Measurements from ENCODE around the gene ZNF865. TPM values are rescaled to one million over a fixed set of nuclear protein-coding genes. Genes with fewer than 3 reads are reported as not detected.
A peak's percentile ranks its signal among the peaks of the same experiment; 100 is the strongest.

Gene ZNF865
- total RNA-seq, 1 experiment from 2014 or later: 1.4 TPM

- Histone ChIP-seq H3K4me3 (peak overlapping the region; percentile 63; the same call in 1 of the 2 replicates), H3K4me1 (replicated peaks) (peaks cover 44% of the 10 kb centered on the region), H3K27me3 (replicated peaks) (no peaks in the 10 kb centered on the region), H3K36me3 (peaks cover 37% of the 10 kb centered on the region), H3K9me3 (replicated peaks) (no peaks in the 10 kb centered on the region), H3K27ac (no peak overlapping the region)
- no peak for DNase-seq (ENCODE audit: low read depth in 1 of 2, low spot score in 2 of 2)
Observed at GRCh38 chr19:55644842-55645511, 39.5 kb downstream of the ZNF865 start.

DNA sequence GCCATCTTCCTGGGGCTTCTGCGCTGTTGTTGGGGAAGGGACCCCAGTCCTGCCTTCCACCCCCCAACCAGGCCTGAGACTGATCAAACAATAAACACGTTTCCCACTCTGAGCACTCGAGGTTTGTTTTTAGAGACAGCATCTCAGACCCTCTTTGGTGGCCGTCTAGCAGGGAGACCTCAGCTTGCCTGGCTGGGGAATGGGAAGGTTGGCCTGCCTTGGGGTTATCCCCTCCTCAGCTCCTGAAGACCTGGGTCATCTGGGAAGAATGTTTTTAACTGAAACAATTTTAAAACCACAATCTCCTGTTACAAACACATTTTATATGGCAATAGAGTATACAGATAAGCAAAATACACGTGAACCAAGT, 40.0 kb downstream of the ZNF865 start:
- no peaks in the 10 kb centered on the region for H3K27me3 ChIP-seq (replicated peaks)
- no peak for DNase-seq (ENCODE audit: low read depth in 1 of 2, low spot score in 2 of 2)
- peaks cover 37% of the 10 kb centered on the region for H3K36me3 ChIP-seq
- no peaks in the 10 kb centered on the region for H3K9me3 ChIP-seq (replicated peaks)
- no peak overlapping the region for H3K27ac ChIP-seq
- peaks cover 39% of the 10 kb centered on the region for H3K4me1 ChIP-seq (replicated peaks)
- H3K4me3 ChIP-seq: no peak overlapping the region

DNA sequence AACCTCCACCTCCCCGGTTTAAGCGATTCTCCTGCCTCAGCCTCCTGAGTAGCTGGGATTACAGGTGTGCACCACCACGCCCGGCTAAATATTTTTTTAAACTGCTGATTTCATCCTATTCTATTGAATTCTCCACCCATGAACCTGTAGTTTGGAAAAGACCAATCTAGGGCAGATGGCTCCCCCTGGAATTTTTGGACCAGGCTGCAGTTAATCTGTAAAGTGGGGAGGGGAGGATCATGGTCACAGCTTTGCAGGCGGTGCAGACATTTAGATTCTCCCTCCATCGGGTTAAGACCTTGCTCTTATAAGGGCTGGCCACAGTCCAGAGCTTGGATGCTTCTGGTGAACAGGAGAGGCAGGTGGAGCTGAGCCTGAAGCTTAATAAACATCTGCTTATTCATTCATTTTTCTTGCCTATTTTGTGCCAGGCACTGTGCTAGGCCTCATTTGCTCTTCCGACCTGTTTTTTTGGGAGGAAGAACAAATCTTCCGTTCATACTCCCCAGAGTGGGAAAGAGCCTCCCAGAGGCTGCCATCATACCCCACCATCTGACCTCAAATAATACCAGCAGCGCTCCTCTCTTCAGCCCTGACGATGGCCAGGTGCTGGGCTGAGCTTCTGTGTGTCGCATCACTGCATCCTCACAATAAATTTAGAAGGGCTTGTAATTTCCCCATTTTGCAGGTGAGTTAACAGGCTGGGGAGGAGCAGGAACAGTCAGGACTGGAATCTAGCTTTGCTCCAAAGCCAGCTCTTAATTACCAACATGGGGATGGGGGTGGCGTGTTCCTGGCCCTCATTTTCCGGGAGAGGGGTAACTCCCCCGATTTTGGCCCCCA, 41.7 kb downstream of the ZNF865 start:
- Histone ChIP-seq H3K4me3 (no peak overlapping the region; the same call in 1 of the 2 replicates), H3K36me3 (peaks cover 37% of the 10 kb centered on the region), H3K27ac (no peak overlapping the region), H3K27me3 (replicated peaks) (no peaks in the 10 kb centered on the region), H3K4me1 (replicated peaks) (peaks cover 35% of the 10 kb centered on the region), H3K9me3 (replicated peaks) (no peaks in the 10 kb centered on the region)
- no peak for DNase-seq (ENCODE audit: low read depth in 1 of 2, low spot score in 2 of 2)

DNA sequence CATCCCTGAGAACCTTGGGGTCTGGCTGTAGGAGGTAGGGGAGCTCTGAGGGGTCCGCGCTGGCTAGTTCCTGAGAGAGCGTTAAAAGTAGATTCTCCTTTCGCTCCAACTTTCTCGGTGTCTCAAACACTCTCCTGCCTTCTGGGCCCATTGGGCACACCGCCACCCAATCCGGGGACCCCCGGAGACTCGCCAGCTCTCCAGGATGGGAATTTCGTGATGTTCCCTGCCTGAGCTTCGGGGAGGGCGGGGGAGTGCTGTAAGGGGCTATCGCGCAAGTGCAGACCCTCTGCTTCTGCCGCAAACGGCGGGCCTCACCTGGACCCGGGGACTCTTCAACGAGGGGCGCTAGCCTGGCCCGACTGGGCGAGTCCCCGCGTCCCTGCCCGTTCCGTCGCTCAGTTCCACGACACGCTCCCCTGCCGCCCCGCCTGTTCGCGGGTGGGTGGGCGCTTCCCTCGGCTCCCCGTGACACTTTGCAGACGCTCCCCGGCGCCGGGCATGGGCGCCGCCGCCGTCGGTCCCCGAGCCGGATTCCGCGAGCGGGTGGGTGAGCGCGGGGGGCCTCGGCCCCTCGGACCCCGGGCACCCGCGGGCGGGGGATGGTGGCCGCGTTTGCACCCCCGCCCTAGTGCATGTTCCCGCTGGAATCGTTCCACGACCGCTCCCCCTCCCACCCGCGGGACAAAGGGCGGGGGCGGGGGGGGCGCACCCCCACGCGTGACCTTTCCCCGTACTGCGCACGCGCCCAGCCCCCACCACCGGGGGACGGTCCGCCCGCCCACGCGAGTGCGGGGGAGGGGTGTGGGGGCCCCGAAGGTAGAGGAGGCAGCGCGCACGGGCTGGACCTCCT, 42.5 kb downstream of the ZNF865 start, which contains the start of gene CCDC106:
Gene CCDC106 (plus strand): TSS at position 481 of the 853 bp plus-strand sequence. CDS start 835 bp downstream, outside the sequence.
- peak; percentile 67 to 69 for DNase-seq (ENCODE audit: low read depth in 1 of 2, low spot score in 2 of 2)
- H3K27ac ChIP-seq: no peak within 1 kb of the TSS

DNA sequence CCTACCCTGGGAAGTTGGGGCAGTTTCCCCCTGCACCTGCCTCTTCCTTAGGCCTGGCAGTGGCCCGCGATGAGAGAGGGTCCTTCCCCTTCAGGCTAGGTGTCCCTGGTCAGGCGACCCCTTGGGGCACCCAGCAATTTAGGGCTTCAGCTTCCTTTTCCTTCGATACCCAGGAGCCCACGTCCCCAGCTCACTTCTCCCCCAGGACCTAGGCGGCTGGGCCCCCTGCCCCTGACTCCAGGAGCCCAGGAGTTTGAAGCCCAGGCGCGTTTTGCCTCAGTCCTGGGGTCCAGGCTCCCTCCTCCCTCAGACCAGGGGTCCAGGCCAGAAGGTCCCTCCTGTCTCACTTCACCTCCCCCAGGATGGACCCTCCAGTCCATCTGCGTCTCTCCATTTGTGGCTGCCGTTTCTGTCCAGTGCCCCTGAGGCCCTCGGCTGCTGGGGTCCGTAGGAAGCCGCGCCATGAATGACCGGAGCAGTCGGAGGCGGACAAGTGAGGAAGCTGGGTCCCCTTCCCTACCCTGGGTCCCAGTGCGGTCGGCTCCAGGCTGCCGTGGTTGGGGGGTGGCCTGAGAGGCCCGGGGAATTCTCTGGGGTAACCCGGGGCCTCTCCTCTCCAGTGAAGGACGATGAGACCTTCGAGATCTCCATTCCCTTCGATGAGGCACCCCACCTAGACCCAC, 43.3 kb downstream of the ZNF865 start:
- no peak overlapping the region for H3K27ac ChIP-seq
- H3K9me3 ChIP-seq (replicated peaks): no peaks in the 10 kb centered on the region
- H3K4me3 ChIP-seq: peak overlapping the region; percentile 57
- peaks cover 26% of the 10 kb centered on the region for H3K4me1 ChIP-seq (replicated peaks)
- peak in 1 of 2 experiments; percentile 40 for DNase-seq (ENCODE audit: low read depth in 1 of 2, low spot score in 2 of 2)
- H3K27me3 ChIP-seq (replicated peaks): no peaks in the 10 kb centered on the region
- peaks cover 27% of the 10 kb centered on the region for H3K36me3 ChIP-seq

More for the DNA sequence above, 42.5 kb downstream of the ZNF865 start, which contains the start of gene CCDC106:
- no peaks in the 10 kb centered on the region for H3K27me3 ChIP-seq (replicated peaks)
- H3K4me3 ChIP-seq: peak within 1 kb of the TSS; percentile 57
- H3K9me3 ChIP-seq (replicated peaks): no peaks in the 10 kb centered on the region
- peaks cover 27% of the 10 kb centered on the region for H3K4me1 ChIP-seq (replicated peaks)
- H3K36me3 ChIP-seq: peaks cover 32% of the 10 kb centered on the region

- H3K9me3 ChIP-seq (replicated peaks): no peaks in the 10 kb centered on the region
- peaks cover 22% of the 10 kb centered on the region for H3K4me1 ChIP-seq (replicated peaks)
- no peaks in the 10 kb centered on the region for H3K27me3 ChIP-seq (replicated peaks)
- H3K27ac ChIP-seq: no peak overlapping the region
- H3K4me3 ChIP-seq: no peak overlapping the region
- DNase-seq (ENCODE audit: low read depth in 1 of 2, low spot score in 2 of 2): no peak
- peaks cover 27% of the 10 kb centered on the region for H3K36me3 ChIP-seq
Observed at GRCh38 chr19:55649268-55650125, 44.0 kb downstream of the ZNF865 start.

DNA sequence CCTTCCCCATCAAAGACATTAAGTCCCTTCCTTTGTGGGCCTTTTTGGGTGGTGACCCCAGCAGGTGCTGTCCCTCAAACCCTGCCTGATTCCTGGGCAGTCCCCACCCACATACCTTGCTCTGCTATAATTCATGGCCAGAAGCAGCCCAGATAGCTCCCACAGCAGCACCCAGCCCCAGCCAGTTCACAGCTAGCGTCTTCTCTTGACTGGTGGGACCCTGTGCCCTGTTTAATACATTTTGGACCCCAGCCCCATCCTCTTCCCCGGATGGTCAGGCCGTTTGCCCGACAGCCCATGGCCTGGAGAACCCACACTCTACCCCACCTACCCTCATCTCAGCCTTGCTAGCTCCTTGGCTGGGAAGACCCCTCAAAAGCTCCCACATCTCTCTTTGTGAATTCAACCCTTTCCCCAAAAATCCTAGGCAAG, 44.7 kb downstream of the ZNF865 start:
- Histone ChIP-seq H3K9me3 (replicated peaks) (no peaks in the 10 kb centered on the region), H3K27me3 (replicated peaks) (no peaks in the 10 kb centered on the region), H3K27ac (no peak overlapping the region), H3K4me1 (replicated peaks) (peaks cover 16% of the 10 kb centered on the region), H3K36me3 (peaks cover 23% of the 10 kb centered on the region), H3K4me3 (no peak overlapping the region)
- no peak for DNase-seq (ENCODE audit: low read depth in 1 of 2, low spot score in 2 of 2)

DNA sequence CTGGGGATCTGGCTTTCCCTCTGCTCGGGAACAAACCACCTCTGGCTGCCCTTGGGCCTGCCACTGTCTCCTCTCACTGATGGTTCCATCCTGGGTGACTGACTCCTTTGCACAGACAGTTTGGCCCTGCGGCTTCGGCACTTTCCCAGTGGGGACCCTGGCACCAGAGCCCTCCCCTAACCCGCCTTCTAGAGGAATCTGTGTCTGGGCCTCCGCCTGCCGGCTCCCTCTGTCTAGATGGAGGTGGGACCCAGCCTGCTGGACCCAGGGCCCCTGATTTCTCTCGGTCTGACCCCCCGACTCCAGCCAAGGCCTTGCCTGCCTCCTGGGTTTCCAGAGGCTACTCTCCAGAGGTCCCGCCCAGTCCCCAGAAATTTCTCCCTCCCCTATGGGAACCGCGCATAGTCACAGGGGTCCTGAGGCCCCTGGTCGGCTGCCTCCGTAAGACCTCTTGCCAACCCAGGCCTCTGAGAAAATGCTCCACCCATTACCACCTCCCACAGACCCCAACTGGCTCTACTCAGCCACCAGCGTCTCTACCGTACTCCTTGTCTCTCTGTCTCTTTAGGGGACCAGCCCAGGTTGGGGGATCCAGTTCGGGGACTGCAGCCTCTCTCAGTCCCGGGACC, 45.3 kb downstream of the ZNF865 start:
- Histone ChIP-seq H3K9me3 (replicated peaks) (no peaks in the 10 kb centered on the region), H3K4me1 (replicated peaks) (peaks cover 16% of the 10 kb centered on the region; the same call in 1 of the 2 replicates), H3K27me3 (replicated peaks) (no peaks in the 10 kb centered on the region), H3K4me3 (no peak overlapping the region), H3K36me3 (peaks cover 23% of the 10 kb centered on the region), H3K27ac (no peak overlapping the region)
- peak in 1 of 2 experiments; percentile 41 for DNase-seq (ENCODE audit: low read depth in 1 of 2, low spot score in 2 of 2)

DNA sequence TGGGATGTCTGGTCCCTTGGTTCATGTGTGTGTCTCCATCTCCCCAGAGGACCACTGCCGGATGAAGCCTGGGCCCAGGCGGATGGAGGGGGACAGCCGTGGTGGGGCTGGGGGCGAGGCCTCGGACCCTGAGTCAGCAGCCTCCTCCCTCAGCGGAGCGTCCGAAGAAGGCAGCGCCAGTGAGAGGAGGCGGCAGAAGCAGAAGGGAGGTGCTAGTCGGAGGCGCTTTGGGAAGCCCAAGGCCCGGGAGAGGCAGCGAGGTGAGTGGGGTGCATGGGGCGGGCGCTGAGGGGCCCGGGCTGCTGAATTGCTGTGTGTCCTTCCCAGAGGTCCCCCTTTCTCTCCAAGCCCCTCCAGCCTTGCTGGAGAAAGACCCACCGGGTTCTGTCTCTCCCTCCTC, 45.8 kb downstream of the ZNF865 start:
- Histone ChIP-seq H3K27me3 (replicated peaks) (no peaks in the 10 kb centered on the region), H3K9me3 (replicated peaks) (no peaks in the 10 kb centered on the region), H3K4me1 (replicated peaks) (peaks cover 18% of the 10 kb centered on the region; the same call in 1 of the 2 replicates), H3K27ac (no peak overlapping the region), H3K36me3 (peaks cover 26% of the 10 kb centered on the region), H3K4me3 (no peak overlapping the region)
- peak in 1 of 2 experiments; percentile 43 for DNase-seq (ENCODE audit: low read depth in 1 of 2, low spot score in 2 of 2)

DNA sequence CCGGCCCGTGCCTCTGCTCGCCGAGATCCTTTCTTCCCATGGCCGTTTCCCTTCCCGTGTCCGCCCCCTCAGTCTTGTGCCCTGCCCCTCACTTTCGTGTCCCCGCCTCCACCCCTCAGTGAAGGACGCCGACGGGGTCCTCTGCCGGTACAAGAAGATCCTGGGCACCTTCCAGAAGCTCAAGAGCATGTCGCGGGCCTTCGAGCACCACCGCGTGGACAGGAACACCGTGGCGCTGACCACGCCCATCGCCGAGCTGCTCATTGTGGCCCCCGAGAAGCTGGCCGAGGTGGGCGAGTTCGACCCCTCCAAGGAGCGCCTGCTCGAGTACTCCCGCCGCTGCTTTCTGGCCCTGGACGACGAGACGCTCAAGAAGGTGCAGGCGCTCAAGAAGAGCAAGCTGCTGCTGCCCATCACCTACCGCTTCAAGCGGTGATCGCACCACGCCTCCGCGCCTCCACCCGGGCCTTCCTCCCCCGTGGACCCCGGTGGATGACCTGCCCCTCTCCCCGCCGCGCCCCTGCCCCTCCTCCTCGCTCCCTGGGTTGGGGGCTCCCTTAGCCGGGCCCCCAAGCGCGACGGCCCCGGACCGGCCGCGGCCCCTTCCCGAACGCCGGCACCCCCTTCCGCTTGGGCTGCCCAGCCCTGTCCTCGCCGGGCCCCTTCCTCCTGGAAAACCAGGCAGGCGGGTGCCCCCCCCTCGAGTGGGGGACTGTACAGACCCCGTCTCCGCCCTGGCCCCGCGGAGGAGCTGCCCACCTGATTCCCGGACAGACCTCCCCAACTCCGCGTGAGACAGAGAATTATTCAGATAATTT, 47.1 kb downstream of the ZNF865 start:
- no peak overlapping the region for H3K4me3 ChIP-seq
- no peaks in the 10 kb centered on the region for H3K27me3 ChIP-seq (replicated peaks)
- H3K36me3 ChIP-seq: peaks cover 21% of the 10 kb centered on the region
- no peak for DNase-seq (ENCODE audit: low read depth in 1 of 2, low spot score in 2 of 2)
- H3K4me1 ChIP-seq (replicated peaks): peaks cover 25% of the 10 kb centered on the region; the same call in 1 of the 2 replicates
- no peaks in the 10 kb centered on the region for H3K9me3 ChIP-seq (replicated peaks)
- no peak overlapping the region for H3K27ac ChIP-seq

DNA sequence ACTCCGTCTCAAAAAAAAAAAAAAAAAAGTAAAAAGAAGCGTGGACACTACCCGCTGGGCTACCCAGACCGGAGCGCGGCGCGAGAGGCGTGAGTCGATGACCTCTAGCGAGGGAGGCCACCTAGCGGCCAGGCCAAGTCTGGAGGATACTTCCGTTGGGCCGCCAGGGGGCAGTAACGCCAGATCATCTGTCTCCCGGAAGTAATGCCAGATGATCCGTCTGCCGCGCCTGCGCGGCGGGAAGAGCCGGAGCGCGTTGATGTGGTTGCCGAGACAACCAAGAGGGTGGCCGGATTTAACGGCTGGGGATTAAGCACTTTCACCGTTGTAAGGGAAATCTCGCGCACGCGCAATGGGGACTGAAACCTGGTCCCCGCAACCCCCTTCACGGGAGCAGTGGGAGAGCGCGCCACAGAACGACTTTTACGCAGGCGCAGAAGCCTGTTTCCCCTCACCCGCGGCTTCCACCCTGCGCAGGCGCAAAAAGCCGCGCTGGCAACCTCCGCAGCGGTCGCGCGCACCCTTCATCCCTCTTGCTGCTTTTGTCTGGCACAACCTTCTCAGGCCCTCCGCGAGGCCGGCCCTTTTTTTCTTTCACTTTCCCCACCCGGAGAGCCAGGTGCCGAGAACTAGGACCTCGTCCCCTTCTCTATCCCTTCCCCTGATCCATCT, 48.3 kb downstream of the ZNF865 start:
- Histone ChIP-seq H3K4me1 (replicated peaks) (peaks cover 14% of the 10 kb centered on the region; the same call in 1 of the 2 replicates), H3K27ac (peak overlapping the region; percentile 92), H3K4me3 (peak overlapping the region; percentile 89)

More for the DNA sequence above, 48.3 kb downstream of the ZNF865 start:
- Histone ChIP-seq H3K9me3 (replicated peaks) (no peaks in the 10 kb centered on the region), H3K36me3 (peaks cover 23% of the 10 kb centered on the region), H3K27me3 (replicated peaks) (no peaks in the 10 kb centered on the region)
- peak; percentile 99 for DNase-seq (ENCODE audit: low read depth in 1 of 2, low spot score in 2 of 2)
